Caco-2 (cell line): Measurements from ENCODE around the gene C6orf132. TPM values are rescaled to one million over a fixed set of nuclear protein-coding genes. Genes with fewer than 3 reads are reported as not detected.

Source experiments
- BruUV-seq: library from RNA; stranded (reverse); fragments of 400-500 nt; replicated peaks from 2 replicates; lab custom pipeline; 2021; lab: Mats Ljungman, UMichigan
- CTCF ChIA-PET: fragments of 300-600 bp; sonication (Branson Sonifier 250); formaldehyde crosslinking; loops from one replicate; lab custom pipeline; 2022; ENCODE audit warnings: antibody characterized with exemption; lab: Charles Lee
- POLR2A ChIA-PET: fragments of 300-600 bp; sonication (Branson Sonifier 250); formaldehyde crosslinking; loops from one replicate; lab custom pipeline; 2022; ENCODE audit warnings: antibody characterized with exemption; lab: Charles Lee
- DNase-seq, 2 experiments: peaks; one replicate each; pipeline versions ENCODE4 v3.0.0 to v3.0.0-alpha.2; 2020 to 2022
- H3K27me3 ChIP-seq: replicated peaks from 2 replicates; pipeline ENCODE4 v1.6.0; 2011; ENCODE audit warnings: low read length; ENCODE audit not compliant: control insufficient read depth, insufficient read depth
- H3K36me3 ChIP-seq: 2 replicates; pipeline ENCODE4 v1.5.1; 2011; ENCODE audit warnings: low read length; ENCODE audit not compliant: control insufficient read depth, insufficient read depth
- H3K4me1 ChIP-seq: fragments of 250-450 bp; sonication (Bioruptor Pico); 2 replicates; pipeline ENCODE4 v1.5.1; 2020; ENCODE audit warnings: mild to moderate bottlenecking
- H3K4me3 ChIP-seq: 2 replicates; pipeline ENCODE4 v1.5.1; 2011; ENCODE audit warnings: low read depth, mild to moderate bottlenecking, control low read depth, low read length
- H3K9me3 ChIP-seq: fragments of 250-450 bp; sonication (Bioruptor Pico); 2 replicates; pipeline ENCODE4 v1.5.1; 2020; ENCODE audit warnings: mild to moderate bottlenecking, moderate library complexity
- H3K27ac Mint-ChIP-seq: one replicate; pipeline ENCODE4 v1.8.0; 2022; ENCODE audit warnings: mixed read lengths; ENCODE audit not compliant: unreplicated experiment
- H3K27me3 Mint-ChIP-seq: one replicate; pipeline ENCODE4 v1.8.0; 2022; ENCODE audit warnings: mixed read lengths; ENCODE audit not compliant: insufficient read depth, unreplicated experiment
- H3K36me3 Mint-ChIP-seq: one replicate; pipeline ENCODE4 v1.8.0; 2022; ENCODE audit warnings: mild to moderate bottlenecking, mixed read lengths; ENCODE audit not compliant: insufficient read depth, unreplicated experiment
- H3K4me1 Mint-ChIP-seq: one replicate; pipeline ENCODE4 v1.8.0; 2022; ENCODE audit warnings: low read depth, mixed read lengths; ENCODE audit not compliant: unreplicated experiment
- H3K4me3 Mint-ChIP-seq: one replicate; pipeline ENCODE4 v1.8.0; 2022; ENCODE audit warnings: mild to moderate bottlenecking, moderate library complexity, mixed read lengths; ENCODE audit not compliant: unreplicated experiment
- H3K9me3 Mint-ChIP-seq: one replicate; pipeline ENCODE4 v1.8.0; 2022; ENCODE audit warnings: mixed read lengths; ENCODE audit not compliant: unreplicated experiment
- intact Hi-C: fragments of 100-400 bp; cut with micrococcal nuclease; formaldehyde crosslinking; loops from one replicate; pipeline ENCODE4 v1.10.0; 2022; ENCODE audit not compliant: unreplicated experiment
- total RNA-seq: library from RNA; stranded (reverse); gene quantifications from 2 replicates; pipeline ENCODE4 v1.2.3, GENCODE V29; 2022
- TF ChIP-seq, protein P1 (sequence below), 2 experiments: fragments of 200-600 bp in 1 of 2; IDR thresholded peaks; 1 replicate in 1 of 2; 2 replicates in 1 of 2; pipeline versions ENCODE4 v1.5.1 to v1.8.0; 2011 to 2022; ENCODE audit warnings: antibody characterized with exemption in 1 of 2, control low read depth in 1 of 2, inconsistent platforms in 1 of 2, low read depth in 1 of 2, low read length in 1 of 2, mild to moderate bottlenecking in 1 of 2, moderate library complexity in 1 of 2; ENCODE audit not compliant: insufficient read depth in 1 of 2, severe bottlenecking in 1 of 2, unreplicated experiment in 1 of 2

C6orf132 gene
- total RNA-seq, 1 experiment from 2014 or later: 56.2 TPM

- Histone ChIP-seq H3K36me3 (no peaks in the 10 kb centered on the region), H3K27me3 (no peaks in the 10 kb centered on the region), H3K4me3 (no peak overlapping the region), H3K4me1 (no peaks in the 10 kb centered on the region), H3K9me3 (no peaks in the 10 kb centered on the region)
- Mint-ChIP-seq H3K27ac (no peak overlapping the region), H3K4me1 (no peaks in the 10 kb centered on the region), H3K9me3 (no peaks in the 10 kb centered on the region), H3K27me3 (no peaks in the 10 kb centered on the region), H3K4me3 (no peak overlapping the region), H3K36me3 (no peaks in the 10 kb centered on the region)
- CTCF ChIA-PET: interaction anchor here (0.6 to 0.7 kb wide), 2 partner anchors 26 to 446 kb away, joined by 3 read pairs; no protein-coding TSS in a partner anchor
- BruUV-seq: no TSS peak
- POLR2A ChIA-PET: interaction anchor here (0.6 kb wide), 1 partner anchor 142 kb away, joined by 3 read pairs; no protein-coding TSS in a partner anchor
- no peak for DNase-seq
- intact Hi-C loops: no loop called here
- TF ChIP-seq, protein P1, sequence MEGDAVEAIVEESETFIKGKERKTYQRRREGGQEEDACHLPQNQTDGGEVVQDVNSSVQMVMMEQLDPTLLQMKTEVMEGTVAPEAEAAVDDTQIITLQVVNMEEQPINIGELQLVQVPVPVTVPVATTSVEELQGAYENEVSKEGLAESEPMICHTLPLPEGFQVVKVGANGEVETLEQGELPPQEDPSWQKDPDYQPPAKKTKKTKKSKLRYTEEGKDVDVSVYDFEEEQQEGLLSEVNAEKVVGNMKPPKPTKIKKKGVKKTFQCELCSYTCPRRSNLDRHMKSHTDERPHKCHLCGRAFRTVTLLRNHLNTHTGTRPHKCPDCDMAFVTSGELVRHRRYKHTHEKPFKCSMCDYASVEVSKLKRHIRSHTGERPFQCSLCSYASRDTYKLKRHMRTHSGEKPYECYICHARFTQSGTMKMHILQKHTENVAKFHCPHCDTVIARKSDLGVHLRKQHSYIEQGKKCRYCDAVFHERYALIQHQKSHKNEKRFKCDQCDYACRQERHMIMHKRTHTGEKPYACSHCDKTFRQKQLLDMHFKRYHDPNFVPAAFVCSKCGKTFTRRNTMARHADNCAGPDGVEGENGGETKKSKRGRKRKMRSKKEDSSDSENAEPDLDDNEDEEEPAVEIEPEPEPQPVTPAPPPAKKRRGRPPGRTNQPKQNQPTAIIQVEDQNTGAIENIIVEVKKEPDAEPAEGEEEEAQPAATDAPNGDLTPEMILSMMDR (IDR thresholded peaks at IDR 0.05; ENCODE audit: insufficient read depth in 1 of 2, low read depth in 1 of 2, low read length in 1 of 2, severe bottlenecking in 1 of 2, unreplicated experiment in 1 of 2): no peak
Measured at GRCh38 chr6:42188406-42188805, 46.0 kb upstream of the C6orf132 start.

DNA sequence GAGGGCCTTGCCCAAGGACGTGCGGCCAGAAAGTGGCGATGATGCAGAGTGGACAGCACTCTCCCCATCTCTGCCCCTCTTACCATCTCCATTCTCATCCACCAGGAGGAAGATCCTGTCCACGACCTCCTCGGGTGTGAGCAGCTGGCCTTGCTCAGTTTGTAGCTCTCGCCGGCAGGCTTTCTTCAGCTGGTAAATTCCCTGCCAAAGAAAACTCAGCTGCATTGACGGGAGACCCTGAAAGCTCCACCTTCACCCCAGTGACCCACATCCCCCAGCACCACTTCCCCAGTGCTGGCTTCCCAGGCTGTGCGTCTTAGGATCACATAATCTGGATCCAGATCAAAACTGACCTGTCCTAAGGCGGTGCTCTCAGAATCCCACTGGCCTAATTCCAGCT is 43.2 kb upstream of the C6orf132 start:
- intact Hi-C loops: no loop called here
- H3K27me3 Mint-ChIP-seq: no peaks in the 10 kb centered on the region
- no peak overlapping the region for H3K4me3 Mint-ChIP-seq
- BruUV-seq: no TSS peak
- H3K9me3 Mint-ChIP-seq: no peaks in the 10 kb centered on the region
- Histone ChIP-seq H3K9me3 (no peaks in the 10 kb centered on the region), H3K4me3 (no peak overlapping the region), H3K27me3 (no peaks in the 10 kb centered on the region), H3K4me1 (no peaks in the 10 kb centered on the region), H3K36me3 (no peaks in the 10 kb centered on the region)
- no peak for DNase-seq
- ChIA-PET CTCF (no interaction called here), POLR2A (no interaction called here)
- no peak overlapping the region for H3K27ac Mint-ChIP-seq
- no peaks in the 10 kb centered on the region for H3K36me3 Mint-ChIP-seq
- TF ChIP-seq, protein P1 (IDR thresholded peaks at IDR 0.05; ENCODE audit: insufficient read depth in 1 of 2, low read depth in 1 of 2, low read length in 1 of 2, severe bottlenecking in 1 of 2, unreplicated experiment in 1 of 2): no peak
- no peaks in the 10 kb centered on the region for H3K4me1 Mint-ChIP-seq

DNA sequence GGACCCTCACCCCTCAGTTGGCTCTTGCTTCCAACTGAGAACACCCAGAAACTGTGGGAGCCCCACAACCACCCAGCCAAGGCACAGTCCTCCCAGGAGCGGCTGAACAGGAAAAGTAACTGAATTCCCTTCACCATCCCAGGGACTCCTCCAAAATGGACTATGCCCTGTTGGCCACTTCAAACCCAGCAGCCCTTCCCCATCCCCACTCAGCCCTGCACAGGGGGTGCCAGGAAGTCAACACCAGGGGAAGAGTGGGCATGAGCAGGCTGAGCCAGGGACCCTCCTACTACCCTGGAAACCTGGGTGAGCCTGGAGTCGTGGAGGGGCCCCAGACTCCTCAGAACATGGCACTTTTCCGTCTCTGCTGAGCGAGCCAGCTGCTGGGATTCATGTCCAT is 42.1 kb upstream of the C6orf132 start:
- no peaks in the 10 kb centered on the region for H3K27me3 Mint-ChIP-seq
- Histone ChIP-seq H3K4me3 (no peak overlapping the region), H3K9me3 (no peaks in the 10 kb centered on the region), H3K36me3 (no peaks in the 10 kb centered on the region), H3K27me3 (no peaks in the 10 kb centered on the region), H3K4me1 (no peaks in the 10 kb centered on the region)
- no peaks in the 10 kb centered on the region for H3K9me3 Mint-ChIP-seq
- H3K36me3 Mint-ChIP-seq: no peaks in the 10 kb centered on the region
- no TSS peak for BruUV-seq
- peaks cover 7% of the 10 kb centered on the region for H3K4me1 Mint-ChIP-seq
- no peak overlapping the region for H3K27ac Mint-ChIP-seq
- CTCF ChIA-PET: no interaction called here
- no peak overlapping the region for H3K4me3 Mint-ChIP-seq
- intact Hi-C loops: no loop called here
- TF ChIP-seq, protein P1 (IDR thresholded peaks at IDR 0.05; ENCODE audit: insufficient read depth in 1 of 2, low read depth in 1 of 2, low read length in 1 of 2, severe bottlenecking in 1 of 2, unreplicated experiment in 1 of 2): no peak
- no peak for DNase-seq
- POLR2A ChIA-PET: no interaction called here
